GM19463 (cell line): Measurements from ENCODE around the gene COL6A1.

Experiments used
- ATAC-seq: cut with Tn5 transposase; IDR thresholded peaks from one replicate; pipeline ENCODE4 v1.9.1; 2021; ENCODE audit warnings: mild to moderate bottlenecking, moderate library complexity; ENCODE audit not compliant: unreplicated experiment

The COL6A1 gene

GRCh38 chr21:46022551-46023525, 41.3 kb downstream of the COL6A1 start:
- ATAC-seq, result no peak

GRCh38 chr21:46023555-46023954, 42.0 kb downstream of the COL6A1 start:
- no peak for ATAC-seq

GRCh38 chr21:46024141-46024540, 42.6 kb downstream of the COL6A1 start:
- no peak for ATAC-seq

- no peak for ATAC-seq
Observed at GRCh38 chr21:46025113-46025770, 43.7 kb downstream of the COL6A1 start.

GRCh38 chr21:46027851-46028493, 46.4 kb downstream of the COL6A1 start:
- no peak for ATAC-seq

- ATAC-seq, result no peak
Observed at GRCh38 chr21:46028573-46029091, 47.1 kb downstream of the COL6A1 start.

GRCh38 chr21:46029186-46029924, 47.8 kb downstream of the COL6A1 start:
- ATAC-seq, result no peak

- ATAC-seq, result no peak
Observed at GRCh38 chr21:46031484-46031883, 49.9 kb downstream of the COL6A1 start.

- no peak for ATAC-seq
Observed at GRCh38 chr21:46032100-46032499, 50.5 kb downstream of the COL6A1 start.

- ATAC-seq, result no peak
Observed at GRCh38 chr21:46033410-46034400, 52.1 kb downstream of the COL6A1 start.

GRCh38 chr21:46035809-46036695, 54.5 kb downstream of the COL6A1 start:
- ATAC-seq, result no peak

- ATAC-seq, result no peak
Observed at GRCh38 chr21:46036696-46037330, 55.2 kb downstream of the COL6A1 start.

- no peak for ATAC-seq
Observed at GRCh38 chr21:46037331-46038325, 56.1 kb downstream of the COL6A1 start.

GRCh38 chr21:46038341-46038829, 56.8 kb downstream of the COL6A1 start:
- no peak for ATAC-seq

GRCh38 chr21:46038871-46039397, 57.4 kb downstream of the COL6A1 start:
- ATAC-seq, result no peak
